Right hindlimb (tissue), 1 donor: Measurements from ENCODE around the gene ADAMTS3.

Experiments used
- DNase-seq: peaks from one replicate; pipeline ENCODE4 v3.0.0-alpha.2; 2018

Gene ADAMTS3

GRCh38 chr4:72275381-72275780, 293.6 kb downstream of the ADAMTS3 start:
- no peak for DNase-seq

GRCh38 chr4:72274251-72274650, 294.8 kb downstream of the ADAMTS3 start:
- DNase-seq, result no peak

DNA sequence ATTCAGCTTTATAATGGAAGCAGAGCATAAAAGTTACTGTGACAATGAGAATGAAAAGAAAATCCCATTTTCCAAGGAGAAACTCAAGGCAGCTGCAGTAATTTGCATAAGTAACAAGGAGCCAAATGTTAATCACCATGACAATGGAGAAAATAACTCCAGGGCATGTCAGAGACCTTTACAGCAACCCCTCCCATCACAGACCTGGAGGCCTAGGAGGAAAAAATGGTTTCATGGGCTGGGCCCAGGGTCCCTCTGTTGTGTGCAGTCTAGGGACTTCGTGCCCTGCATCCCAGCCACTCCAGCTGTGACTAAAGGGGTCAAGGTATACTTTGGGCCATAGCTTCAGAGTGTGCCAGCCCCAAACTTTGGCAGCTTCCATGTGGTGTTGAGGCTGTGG, 313.8 kb downstream of the ADAMTS3 start:
- no peak for DNase-seq

GRCh38 chr4:72243641-72244040, 325.4 kb downstream of the ADAMTS3 start:
- no peak for DNase-seq

GRCh38 chr4:72239487-72240116, 329.4 kb downstream of the ADAMTS3 start:
- DNase-seq, result no peak
